GM12892 (cell line): Measurements from ENCODE around the gene TENM3.

Experiments used
- POLR2A ChIP-seq: IDR thresholded peaks from 2 replicates; pipeline ENCODE4 v1.6.1; 2011; ENCODE audit warnings: low read depth, low read length, control low read depth
- POLR2AphosphoS5 ChIP-seq: IDR thresholded peaks from 2 replicates; pipeline ENCODE4 v1.6.1; 2011; ENCODE audit warnings: low read depth, low read length, control low read depth
- TAF1 ChIP-seq: IDR thresholded peaks from 2 replicates; pipeline ENCODE4 v1.6.1; 2011; ENCODE audit warnings: low read depth, mild to moderate bottlenecking, control low read depth, low read length, borderline replicate concordance

GRCh38 chr4:182802621-182803020 is 559.4 kb downstream of the TENM3 start:
- TF ChIP-seq POLR2AphosphoS5 (no peak), POLR2A (no peak), TAF1 (no peak)
